PFSK-1 (cell line): ENCODE data around the gene KLHDC1.

ENCODE experiments used
- FOXP2 ChIP-seq: optimal IDR thresholded peaks from 2 replicates; pipeline ENCODE3; 2011; ENCODE audit warnings: borderline replicate concordance, control low read depth, inconsistent platforms; ENCODE audit not compliant: insufficient read depth; ENCODE audit errors: extremely low read length, extremely low read depth
- POLR2AphosphoS5 ChIP-seq: IDR thresholded peaks from 2 replicates; pipeline ENCODE4 v1.6.1; 2012; ENCODE audit warnings: low read depth, mild to moderate bottlenecking, control low read depth, low read length, moderate library complexity
- REST ChIP-seq, 2 experiments: IDR thresholded peaks; 2 replicates each; pipeline versions ENCODE4 v1.6.1 to v1.8.0; 2011 to 2012; ENCODE audit warnings: low read depth in 2 of 2, low read length in 2 of 2, control low read depth in 1 of 2, inconsistent platforms in 1 of 2, mild to moderate bottlenecking in 1 of 2, moderate library complexity in 1 of 2; ENCODE audit not compliant: insufficient read depth in 1 of 2
- SIN3A ChIP-seq: IDR thresholded peaks from 2 replicates; pipeline ENCODE4 v1.6.1; 2012; ENCODE audit warnings: mild to moderate bottlenecking, low read length, moderate library complexity, borderline replicate concordance; ENCODE audit not compliant: insufficient read depth
- TAF1 ChIP-seq: IDR thresholded peaks from 2 replicates; pipeline ENCODE4 v1.6.1; 2012; ENCODE audit warnings: low read length, control low read depth, borderline replicate concordance; ENCODE audit not compliant: insufficient read depth

Gene KLHDC1

GRCh38 chr14:49673586-49673985 lies 19.3 kb upstream of the KLHDC1 start:
- no peak for TF ChIP-seq TAF1

GRCh38 chr14:49677643-49678042 lies 15.3 kb upstream of the KLHDC1 start:
- TF ChIP-seq SIN3A (no peak), TAF1 (no peak), FOXP2 (no peak)

GRCh38 chr14:49679271-49679670 lies 13.6 kb upstream of the KLHDC1 start:
- TF ChIP-seq SIN3A (no peak), POLR2AphosphoS5 (no peak), REST (IDR thresholded peaks at IDR 0.05; ENCODE audit: insufficient read depth in 1 of 2, low read depth in 2 of 2, low read length in 2 of 2) (no peak), TAF1 (no peak), FOXP2 (no peak)

GRCh38 chr14:49686425-49686824 lies 6.5 kb upstream of the KLHDC1 start:
- TF ChIP-seq TAF1 = no peak
- TF ChIP-seq FOXP2 = no peak
- no peak for TF ChIP-seq POLR2AphosphoS5
- no peak for TF ChIP-seq REST (IDR thresholded peaks at IDR 0.05; ENCODE audit: insufficient read depth in 1 of 2, low read depth in 2 of 2, low read length in 2 of 2)
- TF ChIP-seq SIN3A = no peak

- TF ChIP-seq REST (IDR thresholded peaks at IDR 0.05; ENCODE audit: insufficient read depth in 1 of 2, low read depth in 2 of 2, low read length in 2 of 2) (no peak), SIN3A (no peak), POLR2AphosphoS5 (peak; percentile 72), FOXP2 (no peak), TAF1 (peak; percentile 72; the same call in 1 of the 2 replicates)
Observed at GRCh38 chr14:49687942-49688700, 4.8 kb upstream of the KLHDC1 start, which contains the start of gene POLE2. Gene POLE2 (minus strand): TSS chr14:49688214. CDS start chr14:49688203, 11 bp downstream.

GRCh38 chr14:49688701-49689030 lies 4.3 kb upstream of the KLHDC1 start:
- no peak for TF ChIP-seq SIN3A
- no peak for TF ChIP-seq POLR2AphosphoS5
- TF ChIP-seq REST (IDR thresholded peaks at IDR 0.05; ENCODE audit: insufficient read depth in 1 of 2, low read depth in 2 of 2, low read length in 2 of 2) = no peak
- no peak for TF ChIP-seq TAF1
- TF ChIP-seq FOXP2 = no peak
